Activated naive CD8-positive, alpha-beta T cell treated with anti-CD3 and anti-CD28 coated beads, Interleukin-2, amount 10 ng/mL, durations not matched to agents 7 days and 5 days (primary cell): ENCODE measurements around the gene PDE4B. TPM values are rescaled to one million over a fixed set of nuclear protein-coding genes. Genes with fewer than 3 reads are reported as not detected.
"Not testable (repeated sequence)": the region's sequence is repeated elsewhere in the genome, so short reads cannot be mapped to it uniquely, and the experiment has no call there.

ENCODE experiments used
- ATAC-seq: fragments of 150-1000 bp; cut with Tn5 transposase; one replicate; pipeline ENCODE4 v1.10.0; 2021; ENCODE audit warnings: low read depth, moderate library complexity
- POLR2A ChIA-PET: fragments of 350-600 bp; sonication (Branson Sonifier 250); formaldehyde crosslinking; loops from one replicate; lab custom pipeline; 2021; ENCODE audit warnings: antibody characterized with exemption; lab: Charles Lee
- DNase-seq: peaks from one replicate; pipeline ENCODE4 v3.0.0; 2021
- H3K27ac Mint-ChIP-seq: one replicate; pipeline ENCODE4 v1.8.0; 2022; ENCODE audit warnings: mild to moderate bottlenecking, mixed read lengths
- H3K27me3 Mint-ChIP-seq: one replicate; pipeline ENCODE4 v1.8.0; 2022; ENCODE audit warnings: mild to moderate bottlenecking, moderate library complexity, mixed read lengths
- H3K36me3 Mint-ChIP-seq: one replicate; pipeline ENCODE4 v1.8.0; 2021; ENCODE audit warnings: mild to moderate bottlenecking, mixed read lengths
- H3K4me1 Mint-ChIP-seq: one replicate; pipeline ENCODE4 v1.8.0; 2021; ENCODE audit warnings: mixed read lengths
- H3K4me3 Mint-ChIP-seq: one replicate; pipeline ENCODE4 v1.8.0; 2022; ENCODE audit warnings: mild to moderate bottlenecking, moderate library complexity, mixed read lengths
- H3K9me3 Mint-ChIP-seq: one replicate; pipeline ENCODE4 v1.8.0; 2021; ENCODE audit warnings: mixed read lengths
- total RNA-seq, 2 experiments: library from RNA; stranded (reverse); gene quantifications; one replicate each; pipeline ENCODE4 v1.2.3, GENCODE V29; 2021

The PDE4B gene
- total RNA-seq, 2 experiments from 2014 or later = 36.1 to 40.0 TPM

DNA sequence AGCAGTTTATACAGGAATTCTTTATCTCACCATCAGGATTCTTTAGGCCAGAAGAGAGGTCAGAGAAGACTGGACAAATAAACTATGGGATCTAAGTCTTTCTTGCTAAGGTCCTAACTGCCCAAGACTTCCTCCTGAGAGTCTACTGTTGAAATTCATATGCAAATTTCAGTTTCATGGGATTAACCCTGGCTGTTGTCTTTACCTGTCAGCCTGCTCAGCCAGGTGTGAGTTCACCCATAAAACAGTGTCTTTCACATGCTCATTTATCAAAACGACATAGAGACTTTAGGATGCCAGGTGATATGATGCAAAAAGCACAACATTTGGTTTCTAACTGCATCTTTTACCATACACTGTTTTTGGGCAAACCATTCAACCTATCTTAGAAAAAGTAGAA lies 211.0 kb downstream of the PDE4B start:
- Mint-ChIP-seq H3K27ac (no peak overlapping the region), H3K9me3 (no peaks in the 10 kb centered on the region), H3K36me3 (no peaks in the 10 kb centered on the region), H3K4me3 (no peak overlapping the region), H3K27me3 (peaks cover 8% of the 10 kb centered on the region), H3K4me1 (no peaks in the 10 kb centered on the region)
- POLR2A ChIA-PET = no interaction called here
- ATAC-seq (no peak), DNase-seq (no peak)

DNA sequence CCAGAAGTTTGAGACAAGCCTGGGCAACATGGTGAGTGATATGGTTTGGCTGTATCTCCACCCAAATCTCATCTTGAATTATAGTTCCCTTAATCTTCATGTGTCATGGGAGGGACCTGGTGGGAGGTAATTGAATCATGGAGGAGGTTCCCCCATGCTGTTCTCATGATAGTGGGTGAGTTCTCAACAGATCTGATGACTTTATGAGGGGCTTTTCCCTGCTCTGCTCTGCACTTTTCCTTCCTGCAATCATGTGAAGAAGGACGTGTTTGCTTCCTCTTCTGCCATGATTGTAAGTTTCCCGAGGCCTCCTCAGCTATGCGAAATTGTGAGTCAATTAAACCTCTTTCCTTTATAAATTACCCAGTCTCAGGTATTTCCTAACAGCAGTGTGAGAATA lies 213.8 kb downstream of the PDE4B start:
- H3K4me1 Mint-ChIP-seq, POLR2A ChIA-PET, H3K4me3 Mint-ChIP-seq, H3K9me3 Mint-ChIP-seq, H3K36me3 Mint-ChIP-seq, H3K27me3 Mint-ChIP-seq, DNase-seq, ATAC-seq, H3K27ac Mint-ChIP-seq: not testable (repeated sequence)

DNA sequence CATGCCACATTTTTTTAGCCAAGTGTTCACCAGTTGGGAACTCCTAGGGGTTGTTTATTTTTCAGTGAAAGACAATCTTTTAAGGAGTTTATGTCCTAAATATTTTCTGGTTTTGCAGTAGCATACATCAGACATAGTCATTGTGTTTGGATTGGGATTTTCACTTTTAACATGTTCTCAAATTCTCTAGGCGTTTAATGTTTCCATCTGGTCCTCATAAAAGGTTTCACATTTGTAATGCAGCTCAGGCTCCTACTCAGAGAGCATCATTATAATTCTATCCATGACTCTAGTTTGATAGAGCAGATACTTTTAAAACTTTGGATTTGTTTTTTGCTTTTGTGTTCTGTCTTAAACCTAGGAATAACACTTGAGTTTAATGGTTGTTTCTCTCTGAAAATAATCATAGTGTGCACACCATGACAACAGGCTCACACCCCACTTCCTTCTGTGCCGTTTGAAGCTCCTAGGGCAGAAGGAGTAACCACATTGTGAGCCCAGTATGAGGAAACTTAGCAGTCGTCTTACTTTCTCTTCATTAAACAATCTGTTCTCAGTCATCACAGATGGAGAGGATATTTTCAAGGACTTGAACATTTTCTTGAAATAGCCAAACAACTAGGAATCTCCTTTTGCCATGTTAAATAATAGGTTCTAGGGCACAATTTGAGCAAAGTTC lies 219.6 kb downstream of the PDE4B start:
- Mint-ChIP-seq H3K9me3 (no peaks in the 10 kb centered on the region), H3K27ac (no peak overlapping the region), H3K4me1 (peaks cover 5% of the 10 kb centered on the region), H3K27me3 (peaks cover 7% of the 10 kb centered on the region), H3K4me3 (no peak overlapping the region), H3K36me3 (no peaks in the 10 kb centered on the region)
- POLR2A ChIA-PET = no interaction called here
- DNase-seq = no peak
- peak; percentile 66 for ATAC-seq

DNA sequence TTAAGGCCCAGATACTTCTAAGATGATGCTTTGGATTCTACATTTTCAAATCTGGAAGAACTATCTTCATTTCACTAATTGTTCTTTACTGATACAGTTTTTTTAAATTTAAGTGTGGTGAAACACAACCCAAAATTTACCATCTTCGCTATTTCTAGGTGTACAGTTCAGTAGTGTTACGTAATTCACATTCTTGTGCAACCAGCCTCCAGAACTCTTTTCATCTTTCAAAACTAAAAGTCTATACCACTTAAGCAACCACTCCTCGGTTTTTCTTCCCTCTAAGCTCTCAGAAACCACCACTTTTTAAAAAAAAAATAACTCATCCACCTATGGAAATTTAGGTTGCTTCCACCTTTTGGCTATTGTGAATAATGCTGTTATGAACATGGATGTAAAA lies 220.7 kb downstream of the PDE4B start:
- Mint-ChIP-seq H3K9me3 (no peaks in the 10 kb centered on the region), H3K27me3 (peaks cover 10% of the 10 kb centered on the region), H3K4me3 (no peak overlapping the region), H3K27ac (no peak overlapping the region), H3K4me1 (peaks cover 5% of the 10 kb centered on the region), H3K36me3 (no peaks in the 10 kb centered on the region)
- no peak for ATAC-seq
- POLR2A ChIA-PET = no interaction called here
- no peak for DNase-seq

GRCh38 chr1:66022904-66023620 lies 230.4 kb downstream of the PDE4B start:
- Mint-ChIP-seq H3K4me3 (no peak overlapping the region), H3K27ac (no peak overlapping the region), H3K4me1 (no peaks in the 10 kb centered on the region), H3K27me3 (peaks cover 3% of the 10 kb centered on the region), H3K36me3 (no peaks in the 10 kb centered on the region), H3K9me3 (peaks cover 4% of the 10 kb centered on the region)
- POLR2A ChIA-PET = no interaction called here
- DNase-seq (no peak), ATAC-seq (no peak)

DNA sequence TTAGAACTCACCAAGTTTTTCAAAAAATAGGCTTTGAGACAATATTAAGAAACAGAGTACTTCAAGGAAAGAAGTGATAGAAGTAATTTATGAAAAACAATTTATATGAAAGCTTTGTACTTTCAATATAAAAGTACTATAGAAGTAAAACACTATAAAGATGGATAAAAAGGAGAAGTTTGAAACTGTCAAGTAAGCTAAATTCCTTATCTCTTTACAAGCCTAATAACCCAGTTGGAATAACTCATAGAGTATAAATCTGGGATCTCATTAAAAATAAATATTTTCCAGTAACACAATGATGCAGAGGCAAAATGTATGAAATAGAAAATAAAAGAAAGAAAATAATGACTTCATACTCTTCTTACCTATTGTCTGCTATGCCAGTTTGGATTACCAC lies 232.5 kb downstream of the PDE4B start:
- POLR2A ChIA-PET = no interaction called here
- Mint-ChIP-seq H3K27me3 (peaks cover 4% of the 10 kb centered on the region), H3K27ac (no peak overlapping the region), H3K4me3 (no peak overlapping the region), H3K36me3 (no peaks in the 10 kb centered on the region), H3K9me3 (peaks cover 9% of the 10 kb centered on the region), H3K4me1 (no peaks in the 10 kb centered on the region)
- ATAC-seq = no peak
- no peak for DNase-seq

GRCh38 chr1:66028035-66028434 lies 235.3 kb downstream of the PDE4B start:
- POLR2A ChIA-PET = no interaction called here
- ATAC-seq = no peak
- Mint-ChIP-seq H3K9me3 (peaks cover 5% of the 10 kb centered on the region), H3K36me3 (no peaks in the 10 kb centered on the region), H3K27me3 (peaks cover 4% of the 10 kb centered on the region), H3K4me3 (no peak overlapping the region), H3K27ac (no peak overlapping the region), H3K4me1 (no peaks in the 10 kb centered on the region)
- DNase-seq = no peak

DNA sequence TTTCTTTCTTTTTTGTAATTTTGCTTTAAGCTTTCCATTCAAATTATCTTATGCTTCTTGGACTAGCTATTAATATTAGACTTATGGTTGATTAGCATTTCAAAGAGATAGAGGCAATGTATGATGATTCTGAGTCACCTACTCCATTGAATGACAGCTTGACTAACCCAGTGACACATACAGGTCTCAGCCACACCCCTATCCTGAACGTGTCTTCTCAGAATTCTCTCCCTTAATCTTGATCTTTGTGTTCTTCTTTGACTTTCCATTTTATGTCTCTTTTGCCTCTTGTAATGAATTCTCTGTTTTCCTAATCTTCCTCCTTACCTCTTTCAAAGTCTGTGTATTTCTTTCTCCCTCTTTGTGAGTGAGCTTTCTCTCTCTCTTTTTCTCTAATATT lies 241.1 kb downstream of the PDE4B start:
- Mint-ChIP-seq H3K27ac (no peak overlapping the region), H3K9me3 (peaks cover 5% of the 10 kb centered on the region), H3K36me3 (no peaks in the 10 kb centered on the region), H3K27me3 (peaks cover 14% of the 10 kb centered on the region), H3K4me1 (no peaks in the 10 kb centered on the region), H3K4me3 (no peak overlapping the region)
- DNase-seq = no peak
- POLR2A ChIA-PET = no interaction called here
- no peak for ATAC-seq

- Mint-ChIP-seq H3K9me3 (no peaks in the 10 kb centered on the region), H3K36me3 (no peaks in the 10 kb centered on the region), H3K4me1 (no peaks in the 10 kb centered on the region), H3K27ac (no peak overlapping the region), H3K27me3 (peaks cover 12% of the 10 kb centered on the region), H3K4me3 (no peak overlapping the region)
- no peak for DNase-seq
- POLR2A ChIA-PET = no interaction called here
- no peak for ATAC-seq
These were observed 243.0 kb downstream of the PDE4B start for GRCh38 chr1:66035616-66036245.

GRCh38 chr1:66041654-66042053 lies 249.0 kb downstream of the PDE4B start:
- DNase-seq (no peak), ATAC-seq (no peak)
- Mint-ChIP-seq H3K4me1 (no peaks in the 10 kb centered on the region), H3K9me3 (no peaks in the 10 kb centered on the region), H3K36me3 (no peaks in the 10 kb centered on the region), H3K27ac (no peak overlapping the region), H3K27me3 (peaks cover 2% of the 10 kb centered on the region), H3K4me3 (no peak overlapping the region)
- POLR2A ChIA-PET = no interaction called here

DNA sequence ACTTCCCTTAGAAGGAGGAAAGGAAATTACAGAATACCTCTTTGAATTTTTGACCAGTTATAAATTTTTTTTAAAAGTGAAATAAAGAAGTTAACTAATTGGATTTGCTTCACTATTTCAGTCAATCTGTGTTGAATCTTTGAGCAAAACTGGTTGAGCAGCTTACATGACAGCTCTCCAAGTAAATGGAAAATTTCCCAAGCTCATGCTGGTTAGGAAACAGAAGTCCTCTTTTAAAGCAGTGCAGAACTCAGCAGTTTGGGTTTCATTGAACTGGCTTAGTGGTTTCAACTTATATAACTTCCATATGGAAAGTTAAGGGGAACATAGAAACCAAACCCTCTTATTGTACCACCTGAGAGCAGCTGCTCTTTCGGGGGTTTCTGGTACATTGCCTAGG lies 250.5 kb downstream of the PDE4B start:
- no peaks in the 10 kb centered on the region for H3K9me3 Mint-ChIP-seq
- no peaks in the 10 kb centered on the region for H3K36me3 Mint-ChIP-seq
- POLR2A ChIA-PET = no interaction called here
- no peak overlapping the region for H3K27ac Mint-ChIP-seq
- no peaks in the 10 kb centered on the region for H3K4me1 Mint-ChIP-seq
- no peak overlapping the region for H3K4me3 Mint-ChIP-seq
- DNase-seq (no peak), ATAC-seq (no peak)
- H3K27me3 Mint-ChIP-seq = peaks cover 2% of the 10 kb centered on the region

GRCh38 chr1:66044912-66045311 lies 252.2 kb downstream of the PDE4B start:
- no peaks in the 10 kb centered on the region for H3K36me3 Mint-ChIP-seq
- H3K4me1 Mint-ChIP-seq = no peaks in the 10 kb centered on the region
- no peak overlapping the region for H3K27ac Mint-ChIP-seq
- POLR2A ChIA-PET = no interaction called here
- no peaks in the 10 kb centered on the region for H3K9me3 Mint-ChIP-seq
- no peak overlapping the region for H3K4me3 Mint-ChIP-seq
- ATAC-seq (no peak), DNase-seq (no peak)
- peaks cover 2% of the 10 kb centered on the region for H3K27me3 Mint-ChIP-seq

DNA sequence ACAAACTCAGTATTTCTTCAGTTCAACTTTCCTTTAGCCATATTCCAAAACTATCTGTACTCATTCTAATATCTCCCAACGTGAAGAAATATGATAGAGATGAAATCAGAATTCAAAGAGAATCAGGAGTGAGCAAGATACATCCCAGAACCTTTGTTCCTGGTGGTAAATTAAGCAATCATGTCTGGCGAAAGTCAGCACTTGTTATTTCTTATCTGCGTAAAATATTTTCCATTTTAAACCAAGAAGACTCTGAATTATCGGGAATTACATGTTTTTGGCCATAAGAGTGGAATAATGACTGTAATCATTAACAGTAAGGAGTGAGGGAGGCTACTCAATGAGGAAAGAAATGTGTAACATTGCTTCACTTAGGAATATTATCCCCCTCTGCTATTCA lies 253.7 kb downstream of the PDE4B start:
- H3K4me1 Mint-ChIP-seq = no peaks in the 10 kb centered on the region
- no peaks in the 10 kb centered on the region for H3K36me3 Mint-ChIP-seq
- no peak overlapping the region for H3K27ac Mint-ChIP-seq
- peaks cover 2% of the 10 kb centered on the region for H3K27me3 Mint-ChIP-seq
- H3K4me3 Mint-ChIP-seq = no peak overlapping the region
- DNase-seq = no peak
- no peaks in the 10 kb centered on the region for H3K9me3 Mint-ChIP-seq
- POLR2A ChIA-PET = no interaction called here
- ATAC-seq = no peak

DNA sequence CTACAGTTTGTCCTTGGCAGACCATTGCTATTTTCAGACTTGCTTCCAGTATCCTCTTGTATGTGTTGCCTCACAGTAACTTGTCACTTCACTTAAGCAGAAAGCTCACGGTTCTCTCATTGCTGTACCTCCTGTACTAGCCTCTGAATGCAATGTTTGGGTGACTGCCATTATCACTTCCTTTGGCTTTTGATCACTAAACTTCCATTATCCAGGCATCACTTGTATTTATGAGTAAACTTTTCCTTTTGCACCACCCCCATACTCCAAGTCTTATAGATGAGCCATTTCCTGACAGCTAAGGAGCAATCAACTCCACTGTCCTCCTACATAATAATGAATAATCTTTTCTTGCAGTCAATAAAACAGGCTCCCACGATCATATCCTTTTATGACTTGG lies 255.3 kb downstream of the PDE4B start:
- Mint-ChIP-seq H3K4me1 (peaks cover 3% of the 10 kb centered on the region), H3K27me3 (peaks cover 5% of the 10 kb centered on the region), H3K36me3 (no peaks in the 10 kb centered on the region), H3K9me3 (no peaks in the 10 kb centered on the region), H3K4me3 (no peak overlapping the region), H3K27ac (no peak overlapping the region)
- no peak for ATAC-seq
- POLR2A ChIA-PET = no interaction called here
- no peak for DNase-seq
